ENCODE measurements around the gene A2M.

The A2M gene

DNA sequence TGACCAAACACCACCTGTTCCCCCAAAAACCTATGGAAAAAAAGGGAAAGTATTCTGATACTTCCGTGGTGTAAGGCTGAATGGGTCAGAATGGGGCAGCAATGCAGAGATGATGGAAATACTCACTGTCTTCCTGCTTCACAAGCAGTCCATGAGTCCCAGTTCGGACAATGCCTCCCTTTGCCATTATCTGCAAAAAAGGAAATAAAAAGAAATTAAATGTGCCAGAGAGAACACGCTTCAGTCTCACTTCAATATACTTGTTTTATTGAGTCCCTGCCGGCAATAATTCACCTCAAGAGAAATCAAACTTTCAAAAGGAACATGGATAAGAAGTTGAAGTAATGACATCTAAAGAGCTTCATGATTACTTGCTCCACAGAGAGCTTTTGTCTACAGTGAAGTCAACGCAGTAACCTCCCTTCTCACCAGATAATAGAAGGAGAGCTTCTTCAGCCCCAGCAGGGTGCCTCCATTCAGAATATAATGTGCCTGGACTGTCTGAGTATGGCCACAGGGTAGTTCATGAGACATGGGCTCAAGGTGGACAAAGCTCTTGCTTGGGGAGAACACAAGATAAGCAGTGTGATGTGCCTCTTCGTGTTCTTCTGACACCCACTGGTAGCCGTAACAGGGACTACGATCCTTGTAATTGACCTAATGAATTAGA, 14.6 kb downstream of the A2M start:
- Histone ChIP-seq H3K18ac (ENCODE audit: low read length) (no peak overlapping the region), H3K79me1 (ENCODE audit: low read length) (no peaks in the 10 kb centered on the region), H3K79me2 (ENCODE audit: control insufficient read depth, insufficient read depth, low read length) (no peaks in the 10 kb centered on the region), H2AK5ac (ENCODE audit: low read length) (no peak overlapping the region), H3K27ac (ENCODE audit: low read depth, low read length) (no peak overlapping the region), H3K23ac (ENCODE audit: low read length) (no peak overlapping the region), H3K36me3 (ENCODE audit: control insufficient read depth, insufficient read depth, low read length) (no peaks in the 10 kb centered on the region), H3K4ac (ENCODE audit: low read depth, low read length) (no peak overlapping the region), H2BK120ac (ENCODE audit: low read depth, low read length) (no peak overlapping the region), H4K8ac (ENCODE audit: low read depth, low read length) (no peak overlapping the region), H3K9ac (ENCODE audit: low read length) (no peak overlapping the region), H4K5ac (ENCODE audit: low read length) (no peak overlapping the region), H3K4me2 (ENCODE audit: low read length) (no peak overlapping the region), H3K4me3 (ENCODE audit: low read length) (no peak overlapping the region), H3K27me3 (ENCODE audit: insufficient read depth, low read length, poor library complexity) (no peaks in the 10 kb centered on the region), H2BK5ac (ENCODE audit: low read length) (no peak overlapping the region), H2BK15ac (replicated peaks; ENCODE audit: low read depth) (no peak overlapping the region), H3K56ac (ENCODE audit: low read length) (no peak overlapping the region), H3K4me1 (ENCODE audit: control insufficient read depth, low read depth, low read length) (no peaks in the 10 kb centered on the region)
- WGBS (ENCODE audit: extremely low coverage, insufficient coverage, low lambda C conversion rate): no CpG with 5 or more reads among the region's 8 CpGs
- no peak for DNase-seq

- Histone ChIP-seq H3K4me3 (ENCODE audit: low read length) (no peak overlapping the region), H3K4me2 (ENCODE audit: low read length) (no peak overlapping the region), H2BK120ac (ENCODE audit: low read depth, low read length) (no peak overlapping the region), H2BK15ac (replicated peaks; ENCODE audit: low read depth) (no peak overlapping the region), H2AK5ac (ENCODE audit: low read length) (no peak overlapping the region), H2BK5ac (ENCODE audit: low read length) (no peak overlapping the region), H3K27ac (ENCODE audit: low read depth, low read length) (no peak overlapping the region), H3K79me1 (ENCODE audit: low read length) (no peaks in the 10 kb centered on the region), H3K27me3 (ENCODE audit: insufficient read depth, low read length, poor library complexity) (no peaks in the 10 kb centered on the region), H3K23ac (ENCODE audit: low read length) (no peak overlapping the region), H3K36me3 (ENCODE audit: control insufficient read depth, insufficient read depth, low read length) (no peaks in the 10 kb centered on the region), H3K18ac (ENCODE audit: low read length) (no peak overlapping the region), H3K56ac (ENCODE audit: low read length) (no peak overlapping the region), H4K5ac (ENCODE audit: low read length) (no peak overlapping the region), H3K4ac (ENCODE audit: low read depth, low read length) (no peak overlapping the region), H3K4me1 (ENCODE audit: control insufficient read depth, low read depth, low read length) (no peaks in the 10 kb centered on the region), H3K9ac (ENCODE audit: low read length) (no peak overlapping the region), H3K79me2 (ENCODE audit: control insufficient read depth, insufficient read depth, low read length) (no peaks in the 10 kb centered on the region), H4K8ac (ENCODE audit: low read depth, low read length) (no peak overlapping the region)
- no CpG with 5 or more reads among the region's 2 CpGs for WGBS (ENCODE audit: extremely low coverage, insufficient coverage, low lambda C conversion rate)
- DNase-seq: no peak
These were observed 16.0 kb downstream of the A2M start for GRCh38 chr12:9099552-9100190.

DNA sequence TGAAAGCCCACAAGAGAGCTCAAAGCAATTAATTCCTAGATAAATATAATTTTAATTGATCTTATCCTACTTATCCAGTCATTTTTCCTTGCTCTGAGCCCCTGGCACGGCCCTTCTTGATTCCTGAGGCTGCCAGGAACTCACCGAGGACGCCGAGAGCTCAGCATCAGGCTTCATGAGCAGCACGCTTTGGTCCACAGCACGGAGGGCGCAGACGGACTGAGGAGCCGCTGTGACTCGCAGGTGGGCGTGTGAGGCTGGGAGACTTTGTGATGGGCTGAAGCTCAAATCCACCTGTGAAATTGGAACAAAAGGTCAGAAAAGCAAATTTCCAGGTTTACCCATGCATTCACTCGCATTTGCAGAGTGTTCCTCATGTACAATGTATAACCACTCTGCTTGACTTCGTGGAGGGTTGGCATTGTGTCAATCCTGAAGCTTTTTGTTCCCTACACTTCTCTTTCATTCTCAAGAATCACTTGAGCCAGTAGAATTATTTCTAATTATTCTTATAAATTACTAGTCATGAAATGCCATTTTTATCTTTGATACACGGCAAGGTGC, 17.2 kb downstream of the A2M start:
- Histone ChIP-seq H3K4me2 (ENCODE audit: low read length) (no peak overlapping the region), H2AK5ac (ENCODE audit: low read length) (no peak overlapping the region), H3K27me3 (ENCODE audit: insufficient read depth, low read length, poor library complexity) (no peaks in the 10 kb centered on the region), H4K5ac (ENCODE audit: low read length) (no peak overlapping the region), H3K36me3 (ENCODE audit: control insufficient read depth, insufficient read depth, low read length) (no peaks in the 10 kb centered on the region), H3K27ac (ENCODE audit: low read depth, low read length) (no peak overlapping the region), H2BK5ac (ENCODE audit: low read length) (no peak overlapping the region), H3K4me1 (ENCODE audit: control insufficient read depth, low read depth, low read length) (no peaks in the 10 kb centered on the region), H3K18ac (ENCODE audit: low read length) (no peak overlapping the region), H3K23ac (ENCODE audit: low read length) (no peak overlapping the region), H4K8ac (ENCODE audit: low read depth, low read length) (no peak overlapping the region), H2BK15ac (replicated peaks; ENCODE audit: low read depth) (no peak overlapping the region), H3K9ac (ENCODE audit: low read length) (no peak overlapping the region), H3K79me2 (ENCODE audit: control insufficient read depth, insufficient read depth, low read length) (no peaks in the 10 kb centered on the region), H3K4ac (ENCODE audit: low read depth, low read length) (no peak overlapping the region), H3K56ac (ENCODE audit: low read length) (no peak overlapping the region), H2BK120ac (ENCODE audit: low read depth, low read length) (no peak overlapping the region), H3K4me3 (ENCODE audit: low read length) (no peak overlapping the region), H3K79me1 (ENCODE audit: low read length) (no peaks in the 10 kb centered on the region)
- no CpG with 5 or more reads among the region's 14 CpGs for WGBS (ENCODE audit: extremely low coverage, insufficient coverage, low lambda C conversion rate)
- no peak for DNase-seq

DNA sequence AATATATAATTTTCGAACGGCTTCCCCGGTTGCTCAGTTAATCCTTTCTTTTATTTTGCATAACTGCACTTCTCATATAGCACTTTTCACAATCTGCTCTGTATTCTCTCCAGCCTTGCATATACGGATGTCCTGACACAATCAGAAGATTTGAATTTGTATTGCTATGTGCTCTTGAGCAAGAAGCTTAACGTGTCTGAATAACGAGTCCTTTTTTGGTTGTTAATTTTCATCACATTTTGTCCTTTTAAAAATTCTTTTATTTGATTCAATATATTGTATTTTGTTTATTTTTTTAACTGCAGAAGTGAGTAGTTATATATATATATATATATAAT, 17.6 kb downstream of the A2M start:
- H2BK15ac ChIP-seq (replicated peaks; ENCODE audit: low read depth): no peak overlapping the region
- no peak overlapping the region for H4K8ac ChIP-seq (ENCODE audit: low read depth, low read length)
- H3K4me1 ChIP-seq (ENCODE audit: control insufficient read depth, low read depth, low read length): no peaks in the 10 kb centered on the region
- no peak overlapping the region for H2BK5ac ChIP-seq (ENCODE audit: low read length)
- H3K36me3 ChIP-seq (ENCODE audit: control insufficient read depth, insufficient read depth, low read length): no peaks in the 10 kb centered on the region
- no peak overlapping the region for H4K5ac ChIP-seq (ENCODE audit: low read length)
- H3K79me2 ChIP-seq (ENCODE audit: control insufficient read depth, insufficient read depth, low read length): no peaks in the 10 kb centered on the region
- no peak overlapping the region for H3K27ac ChIP-seq (ENCODE audit: low read depth, low read length)
- H2AK5ac ChIP-seq (ENCODE audit: low read length): no peak overlapping the region
- H3K4ac ChIP-seq (ENCODE audit: low read depth, low read length): no peak overlapping the region
- H3K79me1 ChIP-seq (ENCODE audit: low read length): no peaks in the 10 kb centered on the region
- no peak overlapping the region for H3K18ac ChIP-seq (ENCODE audit: low read length)
- no peak for DNase-seq
- no peak overlapping the region for H3K4me2 ChIP-seq (ENCODE audit: low read length)
- H3K4me3 ChIP-seq (ENCODE audit: low read length): no peak overlapping the region
- H3K9ac ChIP-seq (ENCODE audit: low read length): no peak overlapping the region
- H2BK120ac ChIP-seq (ENCODE audit: low read depth, low read length): no peak overlapping the region
- no peak overlapping the region for H3K23ac ChIP-seq (ENCODE audit: low read length)
- no CpG with 5 or more reads among the region's 6 CpGs for WGBS (ENCODE audit: extremely low coverage, insufficient coverage, low lambda C conversion rate)
- H3K56ac ChIP-seq (ENCODE audit: low read length): no peak overlapping the region
- H3K27me3 ChIP-seq (ENCODE audit: insufficient read depth, low read length, poor library complexity): no peaks in the 10 kb centered on the region

DNA sequence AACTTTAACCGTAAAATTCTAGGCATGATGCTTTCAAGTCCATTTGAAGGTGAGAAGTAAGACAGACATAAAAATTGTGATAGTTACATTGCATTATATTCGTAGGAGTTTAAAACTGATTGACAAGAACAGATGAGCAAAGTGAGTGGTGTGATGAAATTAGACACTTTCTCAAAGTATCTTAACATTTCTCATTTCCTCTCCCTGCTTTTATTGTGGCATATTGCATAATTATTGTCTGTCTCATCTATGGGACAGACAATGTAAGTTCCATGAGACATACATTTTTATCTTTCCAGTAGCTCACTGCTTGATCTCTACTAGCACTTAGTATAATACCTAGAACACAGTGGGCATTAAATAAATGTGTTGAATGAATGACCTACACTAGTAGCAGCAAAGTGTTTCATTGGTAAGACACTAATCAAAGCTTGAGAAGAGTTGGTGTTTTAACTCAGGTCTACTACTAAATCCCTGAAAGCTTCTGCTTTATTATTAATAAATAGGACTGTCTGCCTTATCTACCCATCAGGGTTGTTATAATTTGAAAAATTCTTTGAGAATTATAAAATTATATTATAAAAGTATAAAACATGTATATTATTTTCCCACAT, 19.0 kb downstream of the A2M start:
- Histone ChIP-seq H2BK15ac (replicated peaks; ENCODE audit: low read depth) (no peak overlapping the region), H3K56ac (ENCODE audit: low read length) (no peak overlapping the region), H2BK5ac (ENCODE audit: low read length) (no peak overlapping the region), H2BK120ac (ENCODE audit: low read depth, low read length) (no peak overlapping the region), H3K36me3 (ENCODE audit: control insufficient read depth, insufficient read depth, low read length) (no peaks in the 10 kb centered on the region), H3K4ac (ENCODE audit: low read depth, low read length) (no peak overlapping the region), H3K79me1 (ENCODE audit: low read length) (no peaks in the 10 kb centered on the region), H2AK5ac (ENCODE audit: low read length) (no peak overlapping the region), H3K4me3 (ENCODE audit: low read length) (no peak overlapping the region), H4K8ac (ENCODE audit: low read depth, low read length) (no peak overlapping the region), H3K18ac (ENCODE audit: low read length) (no peak overlapping the region), H4K5ac (ENCODE audit: low read length) (no peak overlapping the region), H3K27me3 (ENCODE audit: insufficient read depth, low read length, poor library complexity) (no peaks in the 10 kb centered on the region), H3K9ac (ENCODE audit: low read length) (no peak overlapping the region), H3K27ac (ENCODE audit: low read depth, low read length) (no peak overlapping the region), H3K23ac (ENCODE audit: low read length) (no peak overlapping the region), H3K79me2 (ENCODE audit: control insufficient read depth, insufficient read depth, low read length) (no peaks in the 10 kb centered on the region), H3K4me2 (ENCODE audit: low read length) (no peak overlapping the region), H3K4me1 (ENCODE audit: control insufficient read depth, low read depth, low read length) (no peaks in the 10 kb centered on the region)
- DNase-seq: no peak
- no CpG with 5 or more reads among the region's 2 CpGs for WGBS (ENCODE audit: extremely low coverage, insufficient coverage, low lambda C conversion rate)

All from mesendoderm (in vitro differentiated cells).